Epithelial cell of proximal tubule (primary cell): Measurements from ENCODE around the gene MYL3. TPM values are rescaled to one million over a fixed set of nuclear protein-coding genes. Genes with fewer than 3 reads are reported as not detected.

ENCODE experiments used
- DNase-seq: peaks from one replicate; pipeline ENCODE4 v3.0.0-alpha.2; 2011; ENCODE audit warnings: low read depth
- H3K4me3 ChIP-seq: 2 replicates; pipeline ENCODE4 v1.5.1; 2011; ENCODE audit warnings: low read depth, mild to moderate bottlenecking, low read length
- CTCF ChIP-seq: conservative IDR thresholded peaks from 2 replicates; pipeline ENCODE4 v1.5.1; 2012; ENCODE audit warnings: low read depth, mild to moderate bottlenecking, low read length
- total RNA-seq: library from RNA; depleted of rRNA; stranded (reverse); fragments of >200 nt; gene quantifications from 2 replicates; pipeline ENCODE4 v1.2.3, GENCODE V29; 2015

Gene MYL3
- total RNA-seq, 1 donor from 2014 or later, result 4.2 TPM

DNA sequence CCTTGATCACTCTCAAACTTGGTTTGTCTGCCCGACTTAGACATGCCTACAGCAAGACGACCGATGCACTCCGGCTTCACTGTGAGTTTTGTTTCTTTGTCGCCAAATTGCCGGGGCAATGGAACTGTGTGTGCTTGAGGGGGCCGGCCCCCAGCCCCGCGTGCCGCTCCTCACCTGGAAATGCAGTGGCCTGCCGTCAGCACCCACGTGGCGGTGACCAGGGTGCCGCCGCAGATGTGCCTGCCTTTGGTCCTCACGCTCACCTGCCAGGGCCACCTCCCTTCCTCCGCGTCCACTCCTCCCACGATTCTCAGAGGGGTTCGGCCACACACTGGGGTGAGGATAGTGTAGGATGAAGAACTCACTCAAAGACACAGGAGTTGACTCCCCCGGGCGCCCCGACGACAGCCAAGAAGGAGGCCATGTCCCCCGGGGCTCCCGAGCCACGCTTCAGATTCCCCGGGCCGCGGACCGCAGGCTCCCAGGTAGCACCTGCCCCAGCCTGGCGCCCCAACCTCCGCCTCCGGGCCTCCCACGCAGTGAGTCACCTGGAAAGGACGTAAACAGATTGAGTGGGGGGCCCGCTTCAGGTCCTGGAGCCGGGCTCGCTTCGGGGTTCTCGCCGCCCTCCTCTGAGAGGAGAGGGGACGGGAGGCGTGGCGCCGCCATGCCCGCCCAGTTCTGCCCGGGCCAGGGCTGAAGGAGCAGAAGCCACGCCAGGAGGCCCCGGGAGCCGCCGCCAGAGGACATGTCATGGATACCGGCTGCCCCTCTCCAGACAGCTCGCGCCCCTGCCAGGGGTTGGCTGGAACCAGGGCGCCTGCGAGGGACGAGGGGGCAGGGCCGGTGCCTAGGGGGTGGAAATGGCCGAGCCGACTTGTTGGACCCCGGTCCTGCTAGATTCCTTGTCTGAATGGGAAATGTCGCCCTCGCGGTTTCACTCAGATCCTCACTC is 29.6 kb downstream of the MYL3 start:
- TF ChIP-seq CTCF, result no peak
- DNase-seq, result no peak

DNA sequence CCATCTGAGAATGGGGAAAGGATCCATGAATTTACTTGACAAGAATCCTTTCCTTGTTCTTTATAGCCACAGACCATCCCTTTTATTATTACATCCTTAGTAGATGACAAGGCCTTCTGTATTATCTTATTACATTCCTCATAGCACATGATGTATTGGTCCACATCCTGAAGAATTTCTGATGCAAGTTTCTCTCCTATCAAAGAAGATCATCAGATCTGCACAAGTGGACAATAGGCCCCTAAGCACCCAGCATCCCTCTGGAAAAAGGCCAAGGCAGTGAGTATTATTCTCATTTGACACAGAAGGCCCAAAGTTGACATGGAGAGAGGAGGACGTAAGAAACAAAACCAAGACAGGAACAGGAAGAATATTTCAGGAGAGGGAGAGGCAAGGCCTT is 31.4 kb downstream of the MYL3 start:
- TF ChIP-seq CTCF, result no peak
- no peak for DNase-seq
- no peak overlapping the region for H3K4me3 ChIP-seq

More for the DNA sequence above, 29.6 kb downstream of the MYL3 start:
- H3K4me3 ChIP-seq, result no peak overlapping the region

- H3K4me3 ChIP-seq, result no peak overlapping the region
- TF ChIP-seq CTCF, result no peak
- no peak for DNase-seq
Measured at GRCh38 chr3:46831316-46831715, 31.9 kb downstream of the MYL3 start.

DNA sequence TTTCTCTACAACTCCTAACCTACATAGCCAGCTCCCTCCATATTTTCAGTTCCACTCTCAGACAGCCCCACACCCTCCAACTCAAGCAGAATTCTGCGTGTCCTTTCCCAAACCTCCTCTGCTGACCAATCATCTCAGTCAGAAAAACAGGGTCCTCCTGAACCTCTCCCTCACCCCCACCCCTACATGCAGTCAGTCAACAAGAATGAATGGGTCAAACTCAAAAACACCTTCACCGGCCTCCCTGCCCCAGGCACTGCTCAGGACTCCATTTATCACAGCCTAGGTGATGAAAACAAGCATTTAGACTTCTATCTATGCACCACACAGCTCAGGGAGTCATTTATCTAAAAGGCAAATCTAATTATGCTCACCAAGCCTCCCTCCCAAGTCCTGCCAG is 32.4 kb downstream of the MYL3 start:
- no peak overlapping the region for H3K4me3 ChIP-seq
- DNase-seq, result no peak
- no peak for TF ChIP-seq CTCF

DNA sequence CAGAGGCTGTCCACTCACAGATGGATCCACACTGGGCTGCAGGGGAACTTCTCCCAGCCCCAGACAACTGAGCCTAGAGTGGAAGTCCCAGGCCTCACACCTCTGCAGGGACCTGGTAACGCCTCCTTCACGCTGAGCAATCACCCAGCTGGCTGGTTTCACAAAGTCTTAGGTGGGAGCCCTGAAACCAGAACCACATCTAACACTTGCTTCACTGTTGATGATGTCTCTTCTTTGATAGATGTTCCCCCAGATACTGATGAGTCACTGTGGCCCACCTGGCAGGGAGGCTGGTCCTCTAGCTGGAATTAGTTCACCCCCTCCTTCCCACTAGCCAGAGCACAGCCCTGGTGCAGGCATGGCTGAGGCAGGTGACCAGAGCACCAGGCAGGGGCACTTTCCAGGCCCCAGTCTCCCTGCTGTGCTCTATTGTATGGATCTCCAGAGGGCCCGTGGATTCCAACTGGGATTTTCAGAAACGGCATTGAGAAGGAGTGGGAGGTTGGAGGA is 33.5 kb downstream of the MYL3 start:
- no peak overlapping the region for H3K4me3 ChIP-seq
- no peak for DNase-seq
- TF ChIP-seq CTCF, result no peak

GRCh38 chr3:46825450-46825849 is 37.8 kb downstream of the MYL3 start:
- H3K4me3 ChIP-seq, result no peak overlapping the region
- DNase-seq, result no peak
- no peak for TF ChIP-seq CTCF
